ENCODE measurements around the gene PJA2.

DNA sequence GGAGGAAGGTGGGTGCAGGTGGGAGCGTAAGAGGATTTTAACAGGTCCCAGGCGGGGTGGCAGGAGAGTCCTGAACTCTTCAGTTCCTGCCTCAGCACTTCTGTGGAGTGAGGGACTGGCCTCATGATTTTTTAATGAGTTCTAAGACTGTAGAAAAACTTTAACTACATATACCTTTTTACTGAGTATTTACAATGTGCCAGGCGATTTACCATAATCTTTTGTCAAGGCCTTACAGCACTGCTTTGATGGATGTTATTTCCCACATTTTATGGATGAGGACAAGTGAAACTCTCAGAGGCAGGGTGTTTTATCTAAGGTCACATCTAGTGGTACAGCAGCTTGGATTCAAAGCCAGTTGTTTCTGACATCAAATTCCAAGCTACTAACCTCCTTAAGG, 99.5 kb downstream of the PJA2 start:
- TF ChIP-seq, protein P1, sequence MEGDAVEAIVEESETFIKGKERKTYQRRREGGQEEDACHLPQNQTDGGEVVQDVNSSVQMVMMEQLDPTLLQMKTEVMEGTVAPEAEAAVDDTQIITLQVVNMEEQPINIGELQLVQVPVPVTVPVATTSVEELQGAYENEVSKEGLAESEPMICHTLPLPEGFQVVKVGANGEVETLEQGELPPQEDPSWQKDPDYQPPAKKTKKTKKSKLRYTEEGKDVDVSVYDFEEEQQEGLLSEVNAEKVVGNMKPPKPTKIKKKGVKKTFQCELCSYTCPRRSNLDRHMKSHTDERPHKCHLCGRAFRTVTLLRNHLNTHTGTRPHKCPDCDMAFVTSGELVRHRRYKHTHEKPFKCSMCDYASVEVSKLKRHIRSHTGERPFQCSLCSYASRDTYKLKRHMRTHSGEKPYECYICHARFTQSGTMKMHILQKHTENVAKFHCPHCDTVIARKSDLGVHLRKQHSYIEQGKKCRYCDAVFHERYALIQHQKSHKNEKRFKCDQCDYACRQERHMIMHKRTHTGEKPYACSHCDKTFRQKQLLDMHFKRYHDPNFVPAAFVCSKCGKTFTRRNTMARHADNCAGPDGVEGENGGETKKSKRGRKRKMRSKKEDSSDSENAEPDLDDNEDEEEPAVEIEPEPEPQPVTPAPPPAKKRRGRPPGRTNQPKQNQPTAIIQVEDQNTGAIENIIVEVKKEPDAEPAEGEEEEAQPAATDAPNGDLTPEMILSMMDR (IDR thresholded peaks at IDR 0.05; ENCODE audit: low read depth, low read length, poor library complexity, severe bottlenecking): no peak
- no peak for TF ChIP-seq EZH2phosphoT487 (IDR thresholded peaks at IDR 0.05; ENCODE audit: borderline replicate concordance, low read length)
